Measurements from ENCODE around the gene CAMK2D. TPM values are rescaled to one million over a fixed set of nuclear protein-coding genes. Genes with fewer than 3 reads are reported as not detected.
A peak's percentile ranks its signal among the peaks of the same experiment; 100 is the strongest.

Gene CAMK2D
- total RNA-seq, 2 donors from 2014 or later, result 69.5 to 109 TPM

DNA sequence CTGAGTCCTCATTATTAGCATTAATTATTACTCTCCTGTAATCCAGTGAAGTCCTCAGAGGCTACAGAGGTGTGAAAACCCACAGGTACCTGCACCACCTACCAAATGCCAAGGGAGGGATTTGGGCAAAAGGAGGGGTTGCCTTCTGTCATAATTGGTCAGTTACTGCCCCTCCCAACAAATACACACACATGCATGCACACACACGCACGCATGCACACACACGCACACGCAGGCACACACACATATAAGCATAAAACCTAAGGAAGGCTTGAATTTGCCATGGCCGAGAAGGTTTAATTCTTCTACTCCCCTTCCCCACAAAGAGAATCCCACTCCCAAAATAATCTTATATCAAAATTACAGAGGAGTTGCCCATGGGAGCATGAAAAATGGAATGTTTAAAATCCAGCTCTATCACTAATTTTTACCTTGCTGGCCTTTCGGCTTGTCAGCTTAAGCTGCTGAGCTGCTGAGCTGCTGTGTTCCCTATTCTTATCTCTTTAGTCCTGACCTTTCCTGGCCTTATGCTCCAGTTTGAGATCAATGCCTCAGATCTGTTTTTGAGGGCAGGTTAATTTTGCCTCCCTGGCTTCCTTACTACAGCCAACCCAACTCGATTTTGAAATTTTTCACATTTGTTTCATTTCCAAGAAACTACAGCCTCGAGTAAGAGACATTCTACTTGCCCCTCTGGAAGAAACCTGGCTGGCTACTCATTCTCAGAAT lies 95.0 kb downstream of the CAMK2D start:
- Histone ChIP-seq H3K4me1 (no peaks in the 10 kb centered on the region), H3K9me3 (no peaks in the 10 kb centered on the region), H3K9ac (ENCODE audit: low read depth in 2 of 2, low read length in 2 of 2) (no peak overlapping the region), H3K27me3 (no peaks in the 10 kb centered on the region), H3K36me3 (no peaks in the 10 kb centered on the region), H3K27ac (no peak overlapping the region), H3K4me3 (no peak overlapping the region)
- DNase-seq, result no peak
- TF ChIP-seq, protein P1, sequence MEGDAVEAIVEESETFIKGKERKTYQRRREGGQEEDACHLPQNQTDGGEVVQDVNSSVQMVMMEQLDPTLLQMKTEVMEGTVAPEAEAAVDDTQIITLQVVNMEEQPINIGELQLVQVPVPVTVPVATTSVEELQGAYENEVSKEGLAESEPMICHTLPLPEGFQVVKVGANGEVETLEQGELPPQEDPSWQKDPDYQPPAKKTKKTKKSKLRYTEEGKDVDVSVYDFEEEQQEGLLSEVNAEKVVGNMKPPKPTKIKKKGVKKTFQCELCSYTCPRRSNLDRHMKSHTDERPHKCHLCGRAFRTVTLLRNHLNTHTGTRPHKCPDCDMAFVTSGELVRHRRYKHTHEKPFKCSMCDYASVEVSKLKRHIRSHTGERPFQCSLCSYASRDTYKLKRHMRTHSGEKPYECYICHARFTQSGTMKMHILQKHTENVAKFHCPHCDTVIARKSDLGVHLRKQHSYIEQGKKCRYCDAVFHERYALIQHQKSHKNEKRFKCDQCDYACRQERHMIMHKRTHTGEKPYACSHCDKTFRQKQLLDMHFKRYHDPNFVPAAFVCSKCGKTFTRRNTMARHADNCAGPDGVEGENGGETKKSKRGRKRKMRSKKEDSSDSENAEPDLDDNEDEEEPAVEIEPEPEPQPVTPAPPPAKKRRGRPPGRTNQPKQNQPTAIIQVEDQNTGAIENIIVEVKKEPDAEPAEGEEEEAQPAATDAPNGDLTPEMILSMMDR (IDR thresholded peaks at IDR 0.05), result no peak
- intact Hi-C loops (cut with DNase I), result no loop called here

DNA sequence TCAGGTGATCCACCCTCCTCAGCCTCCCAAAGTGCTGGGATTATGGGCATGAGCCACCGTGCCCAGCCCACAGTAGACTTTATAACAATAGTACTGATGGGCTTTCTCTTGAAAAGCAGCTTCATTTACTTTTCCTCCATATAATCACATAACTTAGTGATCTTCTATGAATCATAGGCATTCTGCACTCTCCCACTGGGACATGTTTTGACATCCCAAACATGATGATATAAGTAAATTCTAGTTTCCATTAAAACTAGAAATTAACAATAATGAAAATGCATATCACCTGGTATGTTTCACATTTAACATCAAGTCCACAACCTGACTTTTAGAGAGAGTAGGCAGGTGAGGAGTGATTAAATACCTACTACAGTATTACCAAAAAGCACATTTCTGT lies 96.5 kb downstream of the CAMK2D start:
- H3K9me3 ChIP-seq, result no peaks in the 10 kb centered on the region
- H3K9ac ChIP-seq (ENCODE audit: low read depth in 2 of 2, low read length in 2 of 2), result no peak overlapping the region
- intact Hi-C loops (cut with DNase I), result no loop called here
- H3K27me3 ChIP-seq, result no peaks in the 10 kb centered on the region
- DNase-seq, result no peak
- no peaks in the 10 kb centered on the region for H3K4me1 ChIP-seq
- TF ChIP-seq, protein P1 (IDR thresholded peaks at IDR 0.05), result no peak
- no peak overlapping the region for H3K4me3 ChIP-seq
- no peak overlapping the region for H3K27ac ChIP-seq
- H3K36me3 ChIP-seq, result no peaks in the 10 kb centered on the region

DNA sequence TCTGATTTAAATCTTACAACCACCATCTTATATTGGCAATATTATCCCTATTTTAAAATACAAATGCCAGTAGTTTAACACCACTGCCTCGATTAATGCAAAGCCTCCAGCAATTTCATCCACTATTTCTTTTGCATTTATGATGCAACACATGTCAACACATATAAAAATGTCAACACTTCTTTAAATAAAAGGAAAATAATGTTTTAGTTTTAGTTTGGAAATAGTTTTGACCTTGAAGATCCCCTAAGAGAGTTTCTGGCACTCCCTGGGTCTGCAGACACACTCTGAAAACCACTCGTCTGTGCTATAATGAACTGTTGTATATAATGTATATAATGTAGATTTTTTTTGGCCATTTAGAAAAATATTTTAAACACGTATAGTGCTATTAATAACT lies 99.0 kb downstream of the CAMK2D start:
- Histone ChIP-seq H3K27me3 (no peaks in the 10 kb centered on the region), H3K4me1 (no peaks in the 10 kb centered on the region), H3K9ac (ENCODE audit: low read depth in 2 of 2, low read length in 2 of 2) (no peak overlapping the region), H3K27ac (no peak overlapping the region), H3K9me3 (no peaks in the 10 kb centered on the region), H3K36me3 (no peaks in the 10 kb centered on the region), H3K4me3 (no peak overlapping the region)
- intact Hi-C loops (cut with DNase I), result no loop called here
- DNase-seq, result no peak
- TF ChIP-seq, protein P1 (IDR thresholded peaks at IDR 0.05), result no peak

DNA sequence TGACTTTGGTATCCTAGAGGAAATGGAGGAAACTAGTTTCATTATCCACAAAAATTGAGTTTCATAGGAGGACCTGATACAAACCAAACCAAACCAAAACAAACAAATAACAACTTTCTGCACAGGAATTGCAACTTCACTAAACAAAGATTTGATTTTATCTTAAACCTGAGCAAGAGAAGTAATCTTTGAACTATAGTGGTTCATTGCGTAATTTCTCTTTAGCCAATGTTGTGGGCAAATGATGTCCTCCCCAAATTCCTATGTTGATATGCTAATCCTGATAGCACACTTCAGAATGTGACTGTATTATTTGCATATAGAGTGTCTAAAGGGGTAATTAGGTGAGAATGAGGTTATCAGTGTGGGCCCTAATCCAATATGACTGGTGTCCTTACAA lies 102.4 kb downstream of the CAMK2D start:
- no peak overlapping the region for H3K27ac ChIP-seq
- H3K27me3 ChIP-seq, result no peaks in the 10 kb centered on the region
- intact Hi-C loops (cut with DNase I), result no loop called here
- TF ChIP-seq, protein P1 (IDR thresholded peaks at IDR 0.05), result no peak
- no peak overlapping the region for H3K4me3 ChIP-seq
- H3K9ac ChIP-seq (ENCODE audit: low read depth in 2 of 2, low read length in 2 of 2), result no peak overlapping the region
- DNase-seq, result no peak
- H3K4me1 ChIP-seq, result no peaks in the 10 kb centered on the region
- H3K9me3 ChIP-seq, result no peaks in the 10 kb centered on the region
- H3K36me3 ChIP-seq, result no peaks in the 10 kb centered on the region

DNA sequence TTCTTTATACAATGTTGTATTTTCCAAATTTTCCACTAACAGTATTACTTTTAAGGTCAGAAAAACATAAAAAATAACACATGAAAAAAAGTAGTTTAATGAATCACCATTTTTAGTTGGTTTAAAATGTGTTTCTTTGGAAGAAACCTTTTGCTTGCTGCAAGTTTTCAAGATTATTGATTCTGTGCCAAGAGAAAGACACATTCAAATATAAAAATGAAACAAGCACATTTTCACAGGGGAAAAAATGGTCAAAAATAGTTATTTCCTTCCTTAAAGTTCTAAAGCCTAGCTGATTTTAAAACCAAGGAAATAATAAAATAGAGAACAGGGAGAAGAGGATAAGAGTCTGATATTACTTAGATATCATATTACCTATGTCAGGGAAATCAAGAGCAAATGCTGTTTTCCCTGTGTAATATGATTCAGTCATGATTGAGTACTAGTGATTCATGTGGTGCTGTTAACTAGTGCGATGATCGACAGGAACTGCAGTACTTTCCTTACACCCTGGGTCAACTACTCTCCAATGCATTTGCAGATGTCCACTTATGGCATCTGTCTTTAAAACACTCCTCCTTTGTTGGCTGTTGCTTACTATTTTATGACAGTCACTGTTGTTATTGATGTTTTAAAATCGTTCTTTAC lies 103.8 kb downstream of the CAMK2D start:
- no peaks in the 10 kb centered on the region for H3K27me3 ChIP-seq
- H3K9me3 ChIP-seq, result no peaks in the 10 kb centered on the region
- no peak for DNase-seq
- TF ChIP-seq, protein P1 (IDR thresholded peaks at IDR 0.05), result no peak
- H3K27ac ChIP-seq, result no peak overlapping the region
- no peaks in the 10 kb centered on the region for H3K4me1 ChIP-seq
- intact Hi-C loops (cut with DNase I), result no loop called here
- peak overlapping the region in 1 of 2 donors; percentile 13 for H3K9ac ChIP-seq (ENCODE audit: low read depth in 2 of 2, low read length in 2 of 2)
- H3K36me3 ChIP-seq, result no peaks in the 10 kb centered on the region
- no peak overlapping the region for H3K4me3 ChIP-seq

Data from colonic mucosa (tissue), 4 donors.